A673 (cell line): ENCODE results near the gene ABI3. TPM values are rescaled to one million over a fixed set of nuclear protein-coding genes. Genes with fewer than 3 reads are reported as not detected.

Experiments
- BruUV-seq: library from RNA; stranded (reverse); fragments of 400-500 nt; replicated peaks from 2 replicates; lab custom pipeline; 2021; lab: Mats Ljungman, UMichigan
- CTCF ChIA-PET: fragments of 300-600 bp; sonication (Branson Sonifier 250); formaldehyde crosslinking; loops from one replicate; lab custom pipeline; 2022; ENCODE audit warnings: antibody characterized with exemption; lab: Charles Lee
- POLR2A ChIA-PET: fragments of 300-600 bp; sonication (Branson Sonifier 250); formaldehyde crosslinking; loops from one replicate; lab custom pipeline; 2022; ENCODE audit warnings: antibody characterized with exemption; ENCODE audit not compliant: low non-redundant PET; lab: Charles Lee
- DNase-seq: peaks from one replicate; pipeline ENCODE4 v3.0.0-alpha.2; 2015; ENCODE audit warnings: low spot score
- H3K27ac ChIP-seq: fragments of 200-600 bp; sonication (generic); 2 replicates; pipeline ENCODE4 v1.5.1; 2016; ENCODE audit warnings: mixed run types, low read depth, mild to moderate bottlenecking, mixed read lengths, antibody characterized with exemption, low read length; ENCODE audit not compliant: poor library complexity, severe bottlenecking
- H3K27me3 ChIP-seq: fragments of 200-600 bp; sonication (generic); replicated peaks from 2 replicates; pipeline ENCODE4 v1.6.1; 2017; ENCODE audit warnings: mixed run types, low read depth, mild to moderate bottlenecking, mixed read lengths, antibody characterized with exemption, low read length; ENCODE audit not compliant: insufficient read depth, poor library complexity
- H3K36me3 ChIP-seq: fragments of 200-600 bp; sonication (generic); 2 replicates; pipeline ENCODE4 v1.6.1; 2016; ENCODE audit warnings: mixed run types, mild to moderate bottlenecking, mixed read lengths, antibody characterized with exemption, low read length; ENCODE audit not compliant: insufficient read depth, poor library complexity, severe bottlenecking
- H3K4me1 ChIP-seq: fragments of 200-600 bp; sonication (generic); 2 replicates; pipeline ENCODE4 v1.6.1; 2017; ENCODE audit warnings: mixed run types, mild to moderate bottlenecking, mixed read lengths, antibody characterized with exemption, low read length; ENCODE audit not compliant: insufficient read depth, poor library complexity, severe bottlenecking
- H3K4me3 ChIP-seq: fragments of 200-600 bp; sonication (generic); 2 replicates; pipeline ENCODE4 v1.5.1; 2016; ENCODE audit warnings: low read depth, mixed run types, mild to moderate bottlenecking, mixed read lengths, low read length; ENCODE audit not compliant: poor library complexity, severe bottlenecking
- H3K9me3 ChIP-seq: fragments of 200-600 bp; sonication (generic); 2 replicates; pipeline ENCODE4 v1.6.1; 2016; ENCODE audit warnings: mixed run types, low read depth, mild to moderate bottlenecking, mixed read lengths, antibody characterized with exemption, low read length; ENCODE audit not compliant: poor library complexity, severe bottlenecking
- EZH2 ChIP-seq: fragments of 200-600 bp; sonication (generic); IDR thresholded peaks from 2 replicates; pipeline ENCODE4 v1.6.1; 2017; ENCODE audit warnings: borderline replicate concordance, low read depth, mild to moderate bottlenecking, mixed read lengths, antibody characterized with exemption, low read length; ENCODE audit not compliant: poor library complexity, severe bottlenecking
- intact Hi-C: fragments of 100-400 bp; cut with micrococcal nuclease; formaldehyde crosslinking; loops from one replicate; pipeline ENCODE4 v1.10.0; 2022; ENCODE audit not compliant: unreplicated experiment
- total RNA-seq: library from RNA; stranded (reverse); gene quantifications from 2 replicates; pipeline ENCODE4 v1.2.3, GENCODE V29; 2021
- TF ChIP-seq, protein P1 (sequence below): fragments of 300-800, 200-600 bp; sonication (generic); conservative IDR thresholded peaks from 2 replicates; pipeline ENCODE4 v1.5.1; 2017; ENCODE audit warnings: low read depth, mild to moderate bottlenecking, antibody characterized with exemption, low read length, moderate library complexity, mixed read lengths

The ABI3 gene
- total RNA-seq, 1 experiment from 2014 or later, result 9.7 TPM

DNA sequence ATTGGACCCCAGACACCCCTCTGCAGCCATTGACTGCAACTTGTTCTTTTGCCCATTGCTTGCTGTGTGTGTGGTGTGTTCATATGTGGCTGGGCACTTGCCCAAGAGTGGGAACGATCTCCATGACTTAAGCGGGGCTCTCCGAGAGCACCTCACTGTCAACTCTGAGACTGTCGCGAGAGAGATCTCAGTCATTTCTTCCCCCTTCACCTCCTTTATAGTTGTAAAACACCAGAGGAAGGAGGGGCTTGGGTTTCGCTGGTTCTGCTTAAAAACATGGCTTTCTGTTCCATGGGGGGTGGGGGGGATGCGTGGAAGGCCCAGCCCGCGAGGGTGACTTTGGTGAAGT lies 12.6 kb downstream of the ABI3 start:
- Histone ChIP-seq H3K4me1 (peaks cover 12% of the 10 kb centered on the region), H3K4me3 (no peak overlapping the region), H3K9me3 (no peaks in the 10 kb centered on the region), H3K27me3 (no peaks in the 10 kb centered on the region), H3K27ac (no peak overlapping the region), H3K36me3 (peaks cover 38% of the 10 kb centered on the region)
- BruUV-seq, result no TSS peak
- POLR2A ChIA-PET, result no interaction called here
- intact Hi-C loops, result loop anchor here (10.0 kb wide), 1 partner anchor 548 kb away; no protein-coding TSS in a partner anchor
- TF ChIP-seq, protein P1, sequence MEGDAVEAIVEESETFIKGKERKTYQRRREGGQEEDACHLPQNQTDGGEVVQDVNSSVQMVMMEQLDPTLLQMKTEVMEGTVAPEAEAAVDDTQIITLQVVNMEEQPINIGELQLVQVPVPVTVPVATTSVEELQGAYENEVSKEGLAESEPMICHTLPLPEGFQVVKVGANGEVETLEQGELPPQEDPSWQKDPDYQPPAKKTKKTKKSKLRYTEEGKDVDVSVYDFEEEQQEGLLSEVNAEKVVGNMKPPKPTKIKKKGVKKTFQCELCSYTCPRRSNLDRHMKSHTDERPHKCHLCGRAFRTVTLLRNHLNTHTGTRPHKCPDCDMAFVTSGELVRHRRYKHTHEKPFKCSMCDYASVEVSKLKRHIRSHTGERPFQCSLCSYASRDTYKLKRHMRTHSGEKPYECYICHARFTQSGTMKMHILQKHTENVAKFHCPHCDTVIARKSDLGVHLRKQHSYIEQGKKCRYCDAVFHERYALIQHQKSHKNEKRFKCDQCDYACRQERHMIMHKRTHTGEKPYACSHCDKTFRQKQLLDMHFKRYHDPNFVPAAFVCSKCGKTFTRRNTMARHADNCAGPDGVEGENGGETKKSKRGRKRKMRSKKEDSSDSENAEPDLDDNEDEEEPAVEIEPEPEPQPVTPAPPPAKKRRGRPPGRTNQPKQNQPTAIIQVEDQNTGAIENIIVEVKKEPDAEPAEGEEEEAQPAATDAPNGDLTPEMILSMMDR, result no peak
- no peak for TF ChIP-seq EZH2
- CTCF ChIA-PET, result no interaction called here
- no peak for DNase-seq

DNA sequence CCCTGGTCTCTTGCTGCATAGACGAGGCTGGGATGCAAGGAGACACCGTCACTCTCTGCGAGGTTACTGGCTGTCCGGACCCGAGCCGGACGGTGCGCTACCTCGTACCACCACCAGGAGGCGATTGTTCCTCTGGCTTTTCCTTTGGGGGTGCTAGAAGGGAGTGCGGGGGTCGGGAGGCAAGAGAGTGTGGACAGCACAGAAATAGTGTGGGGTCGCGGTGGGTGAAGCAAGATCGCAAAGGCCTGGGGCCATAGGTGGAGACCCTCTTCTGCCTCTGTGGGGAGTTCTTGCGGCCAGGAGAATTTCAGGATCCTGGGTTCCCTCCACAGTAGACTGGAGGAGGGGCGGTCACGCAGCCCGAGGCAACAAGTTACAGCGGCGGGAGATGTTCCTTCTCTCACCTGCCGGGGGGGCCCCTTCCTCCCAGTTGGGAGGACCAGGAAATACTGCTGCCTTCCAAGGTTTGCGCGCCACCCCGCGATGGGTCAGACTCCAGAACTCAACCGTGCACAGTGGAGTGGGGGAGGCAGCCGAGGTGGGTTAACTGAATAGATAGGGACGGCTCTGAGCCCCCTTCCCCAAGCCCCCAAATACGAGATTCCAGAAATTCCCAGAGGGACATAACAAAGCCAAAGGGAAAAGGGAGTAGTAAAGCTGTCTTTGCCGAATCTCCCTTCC lies 13.2 kb downstream of the ABI3 start:
- peak; percentile 57 for DNase-seq
- ChIA-PET POLR2A (no interaction called here), CTCF (no interaction called here)
- H3K4me1 ChIP-seq, result peaks cover 14% of the 10 kb centered on the region
- H3K27me3 ChIP-seq, result no peaks in the 10 kb centered on the region
- no TSS peak for BruUV-seq
- intact Hi-C loops, result loop anchor here (10.0 kb wide), 1 partner anchor 549 kb away; no protein-coding TSS in a partner anchor
- no peak overlapping the region for H3K4me3 ChIP-seq
- no peak overlapping the region for H3K27ac ChIP-seq
- no peak for TF ChIP-seq EZH2
- TF ChIP-seq, protein P1, result peak; percentile 91
- H3K36me3 ChIP-seq, result peaks cover 35% of the 10 kb centered on the region
- no peaks in the 10 kb centered on the region for H3K9me3 ChIP-seq

DNA sequence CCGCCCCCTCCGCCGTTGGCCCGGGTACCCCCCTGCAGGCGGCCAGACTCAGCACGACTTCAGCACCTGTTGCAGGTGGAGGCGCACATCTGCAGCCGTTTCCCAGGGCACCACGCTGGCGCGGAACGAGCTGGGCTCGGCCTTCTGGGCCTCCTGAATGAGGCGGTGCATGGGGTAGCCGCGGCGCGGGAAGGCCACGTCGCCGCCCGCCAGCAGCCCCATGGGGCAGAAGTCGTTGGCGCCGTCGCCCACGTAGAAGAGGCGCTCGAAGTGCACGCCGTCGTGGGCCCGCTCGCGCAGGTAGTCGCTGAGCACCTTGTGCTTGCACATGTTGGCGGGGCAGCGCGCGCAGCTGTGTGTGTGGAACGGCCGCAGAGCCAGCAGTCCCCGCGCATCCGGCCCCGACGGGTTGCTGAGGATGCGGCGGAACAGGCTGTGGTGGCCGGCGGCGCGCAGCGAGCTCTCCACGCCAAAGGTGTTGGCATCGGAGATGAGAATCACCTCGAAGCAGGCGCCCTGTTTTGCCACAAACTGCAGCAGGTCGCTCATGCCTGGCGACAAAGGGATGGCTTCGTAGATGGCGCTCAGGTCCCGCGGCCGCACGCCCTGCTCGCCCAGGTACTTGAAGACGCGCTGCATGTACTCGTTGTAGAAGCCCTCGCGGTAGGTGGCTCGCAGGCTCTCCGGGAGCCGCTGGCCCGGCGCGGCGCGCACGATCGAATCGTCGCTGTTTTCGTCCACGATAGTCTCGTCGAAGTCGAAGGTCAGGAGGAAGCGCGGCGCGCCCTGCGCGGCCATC lies 13.9 kb downstream of the ABI3 start:
- DNase-seq, result no peak
- POLR2A ChIA-PET, result no interaction called here

More for the DNA sequence above, 13.9 kb downstream of the ABI3 start:
- TF ChIP-seq, protein P1, result no peak
- no peak for TF ChIP-seq EZH2
- Histone ChIP-seq H3K27ac (no peak overlapping the region), H3K9me3 (no peaks in the 10 kb centered on the region), H3K27me3 (no peaks in the 10 kb centered on the region), H3K4me1 (peaks cover 19% of the 10 kb centered on the region), H3K4me3 (no peak overlapping the region), H3K36me3 (peaks cover 35% of the 10 kb centered on the region)
- no TSS peak for BruUV-seq
- CTCF ChIA-PET, result no interaction called here
- intact Hi-C loops, result loop anchor here (10.0 kb wide), 1 partner anchor 550 kb away; no protein-coding TSS in a partner anchor
